ENCODE data around the gene DCTPP1.

- TF ChIP-seq CTCF (IDR thresholded peaks at IDR 0.05) (no peak), POLR2A (IDR thresholded peaks at IDR 0.05) (no peak)
Measured at GRCh38 chr16:30464078-30464477, 34.2 kb upstream of the DCTPP1 start.

Data from vagina (tissue), 2 donors.